Testis (tissue), 3 donors: ENCODE data around the gene COL3A1. TPM values are rescaled to one million over a fixed set of nuclear protein-coding genes. Genes with fewer than 3 reads are reported as not detected.
A peak's percentile ranks its signal among the peaks of the same experiment; 100 is the strongest.

Experiments used
- DNase-seq: peaks from one replicate; pipeline ENCODE4 v3.0.0-alpha.2; 2019
- H3K27ac ChIP-seq, 2 donors: fragments of 200-600 bp; sonication (generic); one replicate each; pipeline ENCODE4 v1.5.1; 2019
- H3K27me3 ChIP-seq: fragments of 200-600 bp; sonication (generic); one replicate; pipeline ENCODE4 v1.5.1; 2019
- H3K36me3 ChIP-seq: fragments of 200-600 bp; sonication (generic); one replicate; pipeline ENCODE4 v1.5.1; 2017; ENCODE audit warnings: low read depth; ENCODE audit errors: missing control alignments
- H3K4me1 ChIP-seq: fragments of 200-600 bp; sonication (generic); one replicate; pipeline ENCODE4 v1.5.1; 2019
- H3K4me3 ChIP-seq, 2 donors: fragments of 200-600 bp; sonication (generic); one replicate each; pipeline ENCODE4 v1.5.1; 2017 to 2019
- H3K9me3 ChIP-seq: fragments of 200-600 bp; sonication (generic); one replicate; pipeline ENCODE4 v1.5.1; 2017
- CTCF ChIP-seq, 3 experiments: fragments of 450-650 bp in 2 of 3; fragments of 200-600 bp in 1 of 3; sonication (generic) in 1 of 3; IDR thresholded peaks; one replicate each; pipeline ENCODE4 v1.5.1; 2016 to 2019; ENCODE audit warnings: antibody characterized with exemption in 3 of 3, mild to moderate bottlenecking in 2 of 3, moderate library complexity in 1 of 3
- POLR2A ChIP-seq: fragments of 450-650 bp; IDR thresholded peaks from one replicate; pipeline ENCODE4 v1.6.1; 2017; ENCODE audit warnings: antibody characterized with exemption, mild to moderate bottlenecking, moderate library complexity
- WGBS, 2 donors: methylation state at CpG; one replicate each; pipeline ENCODE4 v1.1.5; 2018; 5-methylcytosine and 5-hydroxymethylcytosine counted together
- intact Hi-C: fragments of 100-400 bp; cut with DNase I; formaldehyde crosslinking; loops from one replicate; pipeline ENCODE4 v1.15.1; 2023; ENCODE audit warnings: low total_unique reads
- polyA plus RNA-seq: library from polyadenylated mRNA; stranded (reverse); fragments of 350-450 nt; fragmentation: Illumina TruSeq; extraction: RNeasy Lipid Tissue Mini Kit (QIAGEN cat#74804); gene quantifications from one replicate; pipeline ENCODE4 v1.2.3, GENCODE V29; 2014; ENCODE audit warnings: low read depth, low replicate concordance; ENCODE audit not compliant: insufficient read depth
- total RNA-seq, 2 donors: library from RNA; depleted of rRNA; stranded (reverse); fragments of >200 nt; gene quantifications; one replicate each; pipeline ENCODE4 v1.2.3, GENCODE V29; 2016

The COL3A1 gene
- total and polyA plus RNA-seq, 3 donors from 2014 or later = 31.3 to 589 (median 39.7) TPM

- H3K27me3 ChIP-seq = no peaks in the 10 kb centered on the region
- H3K36me3 ChIP-seq = no peaks in the 10 kb centered on the region
- no peak for TF ChIP-seq CTCF (IDR thresholded peaks at IDR 0.05)
- no peak for TF ChIP-seq POLR2A
- H3K4me3 ChIP-seq = peak overlapping the region; percentile 54 to 58
- H3K9me3 ChIP-seq = no peaks in the 10 kb centered on the region
- 54 to 57% methylated on average over 2 of the region's 2 CpGs for WGBS, 2 donors
- no peaks in the 10 kb centered on the region for H3K4me1 ChIP-seq
- intact Hi-C loops = no loop called here
- H3K27ac ChIP-seq = peak overlapping the region; percentile 74 to 78
- no peak for DNase-seq
These were observed 3.1 kb downstream of the COL3A1 start for GRCh38 chr2:188977317-188977716.

GRCh38 chr2:188978291-188979081, 4.3 kb downstream of the COL3A1 start:
- intact Hi-C loops = no loop called here
- DNase-seq = peak; percentile 49
- no peaks in the 10 kb centered on the region for H3K4me1 ChIP-seq
- H3K27ac ChIP-seq = peak overlapping the region; percentile 74 to 78
- WGBS, 2 donors = 25 to 32% methylated on average over 6 of the region's 6 CpGs
- no peaks in the 10 kb centered on the region for H3K9me3 ChIP-seq
- no peak for TF ChIP-seq POLR2A
- TF ChIP-seq CTCF (IDR thresholded peaks at IDR 0.05) = peak in 2 of 3 experiments; percentile 18 to 22
- no peaks in the 10 kb centered on the region for H3K36me3 ChIP-seq
- no peaks in the 10 kb centered on the region for H3K27me3 ChIP-seq
- no peak overlapping the region for H3K4me3 ChIP-seq

- no peaks in the 10 kb centered on the region for H3K9me3 ChIP-seq
- DNase-seq = no peak
- intact Hi-C loops = no loop called here
- no peaks in the 10 kb centered on the region for H3K4me1 ChIP-seq
- H3K27ac ChIP-seq = peak overlapping the region in 1 of 2 donors; percentile 78
- WGBS, 2 donors = 32 to 37% methylated on average over 3 of the region's 3 CpGs
- H3K36me3 ChIP-seq = no peaks in the 10 kb centered on the region
- H3K4me3 ChIP-seq = no peak overlapping the region
- no peaks in the 10 kb centered on the region for H3K27me3 ChIP-seq
- TF ChIP-seq CTCF (IDR thresholded peaks at IDR 0.05) = no peak
- TF ChIP-seq POLR2A = no peak
These were observed 5.3 kb downstream of the COL3A1 start for GRCh38 chr2:188979187-188980114.

DNA sequence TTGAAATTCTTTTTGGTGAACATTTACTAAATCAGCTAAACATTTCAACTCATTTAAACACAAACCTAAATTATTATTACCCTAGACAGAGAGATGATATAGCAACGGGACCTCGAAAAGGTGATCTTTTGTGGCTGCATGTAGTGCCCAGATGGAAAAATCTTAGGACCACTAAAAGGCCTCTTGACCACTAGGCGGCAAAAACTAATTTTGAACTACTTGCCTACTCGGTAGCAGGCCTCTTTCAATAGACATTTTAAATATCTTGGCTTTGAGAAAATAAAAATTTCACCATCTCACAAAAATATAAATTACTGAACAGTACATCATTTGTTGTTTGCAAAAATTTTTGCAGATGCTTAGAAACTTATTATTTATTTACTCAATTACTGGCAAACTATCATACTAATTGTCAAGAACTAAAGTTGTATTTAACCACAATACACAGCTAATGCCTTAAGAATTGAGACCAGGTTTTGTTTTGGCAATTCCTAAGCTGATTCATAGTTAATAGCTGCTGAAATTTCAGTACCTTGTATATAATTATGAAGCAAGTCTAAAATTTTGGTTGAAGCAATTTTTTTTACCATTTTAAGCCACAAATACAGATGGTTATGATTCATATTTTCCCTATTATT, 9.4 kb downstream of the COL3A1 start:
- H3K4me1 ChIP-seq = peaks cover 3% of the 10 kb centered on the region
- H3K4me3 ChIP-seq = no peak overlapping the region
- WGBS, 2 donors = 68 to 70% methylated on average over 4 of the region's 4 CpGs

More for the DNA sequence above, 9.4 kb downstream of the COL3A1 start:
- no peak for TF ChIP-seq POLR2A
- peak in 1 of 3 experiments; percentile 22 for TF ChIP-seq CTCF (IDR thresholded peaks at IDR 0.05)
- H3K27me3 ChIP-seq = no peaks in the 10 kb centered on the region
- H3K9me3 ChIP-seq = no peaks in the 10 kb centered on the region
- no peak for DNase-seq
- peak overlapping the region in 1 of 2 donors; percentile 18 for H3K27ac ChIP-seq
- intact Hi-C loops = no loop called here
- H3K36me3 ChIP-seq = no peaks in the 10 kb centered on the region
